Skin epidermis (tissue), 12 donors: ENCODE measurements around the gene DIP2C.
"Not testable (repeated sequence)": the region's sequence is repeated elsewhere in the genome, so short reads cannot be mapped to it uniquely, and the experiment has no call there.

Experiments
- H3K27ac ChIP-seq, 21 experiments: fragments of 200-600 bp; sonication (generic) in 11 of 21; one replicate each; pipeline ENCODE4 v1.5.0; 2020; ENCODE audit warnings: mild to moderate bottlenecking in 3 of 21, inconsistent platforms in 2 of 21, moderate library complexity in 2 of 21
- H3K4me3 ChIP-seq, 7 experiments: fragments of 200-600 bp; sonication (generic) in 2 of 7; one replicate each; pipeline ENCODE4 v1.5.0; 2020; ENCODE audit warnings: inconsistent platforms in 2 of 7, mild to moderate bottlenecking in 2 of 7, moderate library complexity in 1 of 7

DIP2C gene

DNA sequence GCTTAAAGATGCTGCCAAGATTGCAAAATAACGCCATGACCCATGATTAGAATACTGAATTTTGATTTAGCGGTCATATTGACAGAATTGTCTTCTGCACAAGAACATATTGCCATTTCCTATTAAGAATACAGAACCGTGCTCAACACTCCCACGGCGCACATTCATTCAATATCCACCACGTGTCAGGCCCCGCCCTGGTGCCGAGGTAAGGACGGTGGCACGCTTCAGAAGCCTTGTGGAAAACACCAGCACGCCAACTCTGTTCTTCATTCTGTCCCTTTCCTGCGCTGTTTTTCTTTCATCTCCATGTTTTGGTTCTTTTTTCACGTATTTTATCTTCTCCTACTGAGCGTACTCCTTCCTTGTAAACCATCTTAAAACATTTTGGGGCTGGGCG, 364.9 kb downstream of the DIP2C start:
- H3K27ac ChIP-seq: peak overlapping the region in 4 of 21 experiments; percentile 14 to 50 (median 36)
- no peak overlapping the region for H3K4me3 ChIP-seq

DNA sequence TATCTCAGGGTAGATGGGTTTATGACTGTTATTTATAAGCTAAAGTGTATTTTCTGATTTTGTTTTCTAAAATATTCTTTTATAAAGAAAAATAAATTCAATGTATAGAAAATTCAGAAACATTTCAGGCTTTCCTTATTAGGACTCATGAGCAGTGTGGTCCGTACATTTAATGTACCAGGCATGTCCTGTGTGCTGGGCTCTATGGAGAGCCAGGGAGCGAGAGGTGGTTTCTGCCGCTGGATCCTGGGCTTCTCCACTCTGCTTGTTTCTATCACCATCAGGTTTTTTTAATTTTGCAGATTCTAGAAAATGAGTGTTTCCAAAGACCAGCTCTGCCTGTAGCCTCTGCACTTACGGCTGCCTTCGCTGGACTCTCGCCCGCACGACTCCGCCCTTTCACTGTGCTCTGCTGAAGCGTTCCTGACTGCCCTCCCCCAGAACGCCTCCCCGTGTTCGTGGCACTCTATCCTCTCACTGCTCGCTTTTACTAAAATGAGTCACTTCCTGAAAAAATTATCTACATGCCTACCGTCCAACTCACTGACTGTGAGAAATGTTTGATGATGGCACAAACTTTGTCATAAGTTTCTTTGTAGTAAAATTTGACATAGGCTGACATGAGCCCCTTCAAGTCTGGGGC, 365.7 kb downstream of the DIP2C start:
- H3K27ac ChIP-seq: peak overlapping the region in 7 of 21 experiments; percentile 14 to 67 (median 43)
- no peak overlapping the region for H3K4me3 ChIP-seq

DNA sequence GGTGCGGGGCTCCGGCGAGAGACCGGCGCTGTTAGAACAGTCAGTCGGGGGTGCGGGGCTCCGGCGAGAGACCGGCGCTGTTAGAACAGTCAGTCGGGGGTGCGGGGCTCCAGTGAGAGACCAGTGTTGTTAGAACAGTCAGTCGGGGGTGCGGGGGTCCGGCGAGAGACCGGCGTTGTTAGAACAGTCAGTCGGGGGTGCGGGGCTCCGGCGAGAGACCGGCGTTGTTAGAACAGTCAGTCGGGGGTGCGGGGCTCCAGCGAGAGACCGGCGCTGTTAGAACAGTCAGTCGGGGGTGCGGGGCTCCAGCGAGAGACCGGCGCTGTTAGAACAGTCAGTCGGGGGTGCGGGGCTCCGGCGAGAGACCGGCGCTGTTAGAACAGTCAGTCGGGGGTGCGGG, 366.4 kb downstream of the DIP2C start:
- H3K27ac ChIP-seq, H3K4me3 ChIP-seq: not testable (repeated sequence)

DNA sequence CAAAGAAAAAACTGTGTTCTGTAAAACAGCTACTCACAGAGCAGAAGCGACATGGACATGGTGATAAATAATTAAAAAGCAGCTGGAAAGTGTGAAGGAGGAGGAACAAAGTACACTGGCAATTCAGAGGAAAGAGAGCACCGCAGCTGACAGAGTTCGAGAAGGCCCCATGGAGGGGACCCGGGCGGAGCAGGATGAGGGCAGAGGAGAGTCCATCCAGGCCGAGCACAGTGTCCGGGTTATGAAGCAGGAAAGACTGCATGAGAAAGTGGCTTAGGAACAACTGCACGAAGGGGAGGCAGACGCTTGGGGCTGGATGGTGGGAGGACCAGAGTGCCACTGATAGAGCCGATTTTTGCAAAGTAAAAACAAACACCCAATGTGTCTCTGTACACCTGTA, 368.7 kb downstream of the DIP2C start:
- Histone ChIP-seq H3K27ac (no peak overlapping the region), H3K4me3 (no peak overlapping the region)

DNA sequence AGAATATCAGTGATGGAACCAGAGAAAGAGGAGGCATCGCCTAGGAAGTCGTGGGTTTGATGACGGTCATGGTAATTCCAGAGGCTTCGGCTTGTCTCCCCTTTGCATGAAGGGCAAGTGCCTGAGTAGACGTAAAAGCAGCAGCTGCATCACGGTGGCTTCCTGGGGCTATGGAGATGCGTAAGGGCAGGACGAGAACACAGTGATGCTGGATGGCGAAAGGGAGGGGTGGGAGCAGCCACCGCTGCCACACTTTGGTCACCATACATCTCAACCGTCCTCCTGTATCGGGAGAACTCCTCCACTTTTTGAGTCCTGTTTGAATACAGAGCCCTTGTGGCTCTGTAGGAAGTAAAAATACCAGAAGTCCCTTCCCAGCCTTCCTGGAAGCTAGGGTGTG, 371.5 kb downstream of the DIP2C start:
- no peak overlapping the region for H3K27ac ChIP-seq
- H3K4me3 ChIP-seq: no peak overlapping the region

DNA sequence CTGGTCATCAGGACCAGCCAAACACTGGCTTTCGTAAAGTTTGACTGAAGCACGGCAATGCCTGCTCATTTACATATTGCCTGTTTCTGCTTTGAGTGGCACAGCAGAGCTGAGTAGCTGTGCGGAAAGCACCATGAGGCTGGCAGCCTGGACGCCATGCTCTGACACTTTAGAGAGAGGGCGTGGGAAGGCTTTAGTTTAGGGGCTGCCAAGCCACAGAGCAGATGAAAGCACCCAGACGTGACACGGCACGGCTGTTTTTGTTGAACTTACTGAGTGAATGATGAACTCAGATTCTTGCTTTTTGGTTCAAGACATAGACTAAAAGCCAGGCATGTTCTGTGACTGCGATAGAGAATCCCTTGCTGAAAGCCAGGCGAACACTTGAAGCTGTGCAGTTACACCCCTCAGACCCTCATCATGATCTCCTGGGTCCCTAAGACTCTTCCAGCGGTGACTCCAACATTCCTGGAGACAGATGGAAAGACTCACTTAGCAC, 372.1 kb downstream of the DIP2C start:
- Histone ChIP-seq H3K27ac (no peak overlapping the region), H3K4me3 (no peak overlapping the region)

DNA sequence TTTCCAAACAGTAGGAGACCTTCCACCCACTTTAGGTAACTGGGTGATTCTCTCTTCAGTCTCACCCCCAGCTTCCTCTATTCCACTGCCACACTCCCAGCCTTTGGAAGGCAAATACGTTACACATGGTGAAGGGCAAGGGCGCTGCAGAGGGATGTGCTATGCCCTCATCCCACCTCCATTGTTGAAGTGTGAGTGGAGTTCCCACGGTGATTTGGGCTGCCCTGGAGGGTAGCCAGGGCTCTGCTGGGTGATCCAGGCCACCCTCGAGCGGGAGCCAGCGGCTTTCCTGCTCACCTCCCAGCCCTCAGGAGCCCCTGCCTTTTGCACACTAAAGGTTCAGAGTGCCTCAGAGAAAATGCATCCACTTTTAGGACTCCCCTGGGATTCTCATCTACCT, 373.1 kb downstream of the DIP2C start:
- Histone ChIP-seq H3K4me3 (no peak overlapping the region), H3K27ac (no peak overlapping the region)

DNA sequence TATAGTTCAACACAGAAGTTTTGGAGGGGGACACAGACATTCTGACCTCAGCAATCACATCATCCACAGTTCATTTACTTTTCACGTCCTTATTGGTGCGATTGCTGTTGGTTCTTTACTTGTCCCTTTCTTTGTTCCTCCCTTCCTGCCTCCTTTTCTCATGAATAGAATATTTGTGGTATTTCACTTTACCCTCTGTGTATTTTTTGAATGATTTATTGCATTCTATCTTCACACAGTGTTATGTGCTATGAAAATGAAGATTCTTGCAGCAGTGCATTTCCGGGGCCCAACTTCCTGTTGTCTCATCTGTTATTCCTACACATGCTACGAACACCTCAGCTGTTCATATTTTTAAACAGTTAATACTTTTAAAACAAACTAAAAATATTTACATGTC, 374.6 kb downstream of the DIP2C start:
- peak overlapping the region in 1 of 21 experiments; percentile 18 for H3K27ac ChIP-seq
- H3K4me3 ChIP-seq: no peak overlapping the region

DNA sequence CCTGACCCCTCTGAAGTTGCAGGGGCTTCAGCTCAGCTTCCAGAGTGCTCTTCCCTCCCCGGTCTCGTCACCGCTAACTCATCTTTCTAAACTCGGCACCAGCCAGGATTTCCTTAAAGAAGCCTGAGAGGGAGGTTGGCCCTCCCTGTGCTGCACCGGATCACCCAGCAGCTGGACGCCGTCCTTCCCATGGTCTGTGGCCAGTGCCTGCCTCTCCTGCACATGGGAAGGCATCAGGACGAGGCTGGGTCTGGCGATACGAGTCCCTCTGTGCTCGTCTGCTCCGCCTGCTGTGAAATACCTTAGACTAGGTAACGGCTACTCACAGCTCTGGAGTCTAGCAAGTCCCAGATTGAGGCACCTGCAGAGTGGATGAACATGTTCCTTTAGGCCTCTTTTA, 375.1 kb downstream of the DIP2C start:
- Histone ChIP-seq H3K4me3 (no peak overlapping the region), H3K27ac (peak overlapping the region in 1 of 21 experiments; percentile 18)

DNA sequence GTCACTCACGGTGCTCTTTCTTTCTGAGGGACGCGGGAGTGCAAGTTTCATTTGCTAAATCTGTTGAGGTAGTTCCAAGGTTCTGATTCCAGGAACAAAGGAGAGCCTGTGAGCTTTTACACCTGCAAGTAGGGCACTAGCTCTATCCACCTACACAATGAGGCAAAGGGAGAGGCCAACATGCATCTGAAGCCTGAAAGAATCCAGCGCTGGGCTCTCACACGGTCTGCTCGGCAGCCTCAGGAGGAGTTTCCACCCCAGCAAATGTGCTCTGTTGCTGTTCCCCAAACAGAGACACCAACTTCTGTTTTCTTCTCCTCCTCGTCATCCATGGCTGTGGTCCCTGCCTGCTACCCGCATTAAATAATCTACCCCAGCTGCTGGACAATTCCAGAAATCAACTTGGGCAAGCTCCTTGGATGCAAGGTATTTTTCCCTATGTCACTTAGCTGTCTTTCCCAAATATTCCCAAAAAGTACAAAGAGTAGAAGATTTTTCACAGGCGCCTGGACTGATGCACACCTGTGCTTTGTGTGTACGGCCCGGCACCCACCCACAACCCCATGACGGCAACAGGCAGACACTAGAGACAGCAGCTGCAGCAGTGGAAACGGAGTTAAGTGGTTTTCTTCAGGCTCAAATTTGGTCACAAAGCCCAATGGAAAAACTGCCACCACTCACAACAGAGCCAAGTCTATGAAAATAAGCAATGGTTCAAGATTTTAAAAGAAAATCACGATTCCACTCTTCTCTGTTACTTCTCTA, 377.4 kb downstream of the DIP2C start:
- Histone ChIP-seq H3K4me3 (no peak overlapping the region), H3K27ac (peak overlapping the region in 1 of 21 experiments; percentile 68)

DNA sequence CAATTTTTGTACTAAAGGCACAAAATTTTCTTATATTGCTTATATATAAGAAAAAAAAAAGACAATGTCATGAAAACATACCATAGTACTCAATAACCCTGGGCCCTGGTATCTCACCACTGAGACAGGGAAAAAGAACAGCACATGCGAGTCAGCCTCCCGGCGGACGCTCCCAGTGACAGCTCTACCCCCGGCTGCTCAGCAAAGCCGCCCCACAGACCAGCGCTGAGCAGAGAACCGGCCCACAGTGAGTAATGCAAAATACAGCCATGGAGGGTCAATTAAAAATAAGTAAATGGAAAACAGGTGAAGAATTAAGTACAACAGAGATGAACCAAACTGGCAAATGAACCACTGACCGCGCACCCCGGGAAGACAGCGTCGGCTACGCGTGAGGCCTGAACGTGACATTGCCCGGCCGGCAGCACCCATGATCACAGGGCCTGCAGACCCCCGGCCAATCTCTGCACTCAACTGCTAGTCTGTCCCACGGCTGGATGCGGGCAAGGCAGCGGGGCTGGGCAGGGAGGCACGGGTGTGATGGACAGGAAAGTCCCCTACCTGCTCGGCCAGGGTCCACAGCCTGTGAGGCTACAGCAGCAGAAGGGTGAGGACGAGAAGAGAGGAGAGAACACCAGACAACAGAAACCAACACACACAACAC, 378.4 kb downstream of the DIP2C start:
- H3K4me3 ChIP-seq: no peak overlapping the region

DNA sequence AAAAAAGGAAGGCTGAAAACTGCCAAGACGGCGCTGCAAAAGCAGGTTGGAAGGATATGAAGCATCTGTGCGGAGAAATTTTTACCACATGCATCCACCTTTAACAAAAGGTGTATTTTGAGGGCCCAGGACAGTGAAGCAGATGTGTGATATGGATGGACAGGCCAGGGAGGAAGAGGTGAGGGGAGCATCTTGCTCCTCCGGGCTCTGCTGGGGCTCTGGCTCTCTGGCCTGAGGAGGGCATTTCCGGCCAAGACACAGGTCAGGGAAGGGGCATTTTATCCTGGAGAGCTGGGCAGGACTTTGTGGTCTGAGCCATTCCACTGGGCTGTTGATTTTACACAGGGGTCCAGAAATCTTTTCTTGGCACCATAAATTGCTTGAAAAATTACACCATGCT, 379.1 kb downstream of the DIP2C start:
- Histone ChIP-seq H3K27ac (peak overlapping the region in 1 of 21 experiments; percentile 30), H3K4me3 (no peak overlapping the region)

More for the DNA sequence above, 378.4 kb downstream of the DIP2C start:
- H3K27ac ChIP-seq: peak overlapping the region in 1 of 21 experiments; percentile 68

DNA sequence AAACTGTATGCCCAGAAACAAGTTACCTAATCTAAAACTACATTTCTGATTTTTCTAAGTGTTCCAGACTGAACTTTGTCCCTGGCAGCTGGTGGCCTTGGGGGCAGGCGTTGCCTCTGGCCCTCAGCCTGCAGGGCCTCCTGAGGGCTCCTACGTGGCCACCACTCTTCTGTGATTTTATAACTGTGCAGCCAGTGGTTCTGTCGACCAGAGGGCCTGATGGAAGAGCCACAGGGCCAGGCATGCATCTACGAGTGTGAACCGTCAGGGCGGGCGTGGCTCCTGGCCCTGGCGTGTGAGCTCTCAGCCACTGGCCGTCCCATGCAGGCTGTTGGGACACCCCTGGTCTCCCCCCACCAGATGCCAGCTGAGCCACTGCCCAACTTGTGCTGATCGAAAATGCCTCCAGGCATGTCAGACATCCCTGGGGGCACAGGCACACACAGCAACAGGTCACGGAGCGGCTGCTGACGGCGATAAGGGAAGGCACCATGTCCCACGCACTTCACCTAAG, 380.8 kb downstream of the DIP2C start:
- H3K27ac ChIP-seq: peak overlapping the region in 4 of 21 experiments; percentile 2 to 81 (median 28)
- no peak overlapping the region for H3K4me3 ChIP-seq

DNA sequence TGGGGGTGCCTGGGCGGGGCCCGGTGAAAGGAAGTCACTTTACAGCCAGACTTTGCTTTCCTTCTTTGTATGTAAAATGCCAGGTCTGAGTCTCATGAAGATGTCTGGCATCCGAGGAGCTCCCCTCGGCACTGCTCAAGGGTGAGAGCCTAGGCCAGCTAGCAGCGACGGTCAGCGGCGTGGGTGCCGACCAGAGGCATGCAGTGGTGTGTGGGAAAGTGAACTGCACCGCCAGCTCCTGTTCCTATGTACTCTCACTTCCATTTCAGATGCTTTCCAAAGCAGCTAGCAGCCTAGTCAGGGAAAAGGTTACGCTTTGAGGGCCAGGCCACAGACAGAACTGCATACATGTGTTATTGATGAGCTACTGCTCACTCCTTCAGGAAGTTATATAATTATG, 381.4 kb downstream of the DIP2C start:
- no peak overlapping the region for H3K4me3 ChIP-seq
- H3K27ac ChIP-seq: peak overlapping the region in 4 of 21 experiments; percentile 2 to 81 (median 54)

DNA sequence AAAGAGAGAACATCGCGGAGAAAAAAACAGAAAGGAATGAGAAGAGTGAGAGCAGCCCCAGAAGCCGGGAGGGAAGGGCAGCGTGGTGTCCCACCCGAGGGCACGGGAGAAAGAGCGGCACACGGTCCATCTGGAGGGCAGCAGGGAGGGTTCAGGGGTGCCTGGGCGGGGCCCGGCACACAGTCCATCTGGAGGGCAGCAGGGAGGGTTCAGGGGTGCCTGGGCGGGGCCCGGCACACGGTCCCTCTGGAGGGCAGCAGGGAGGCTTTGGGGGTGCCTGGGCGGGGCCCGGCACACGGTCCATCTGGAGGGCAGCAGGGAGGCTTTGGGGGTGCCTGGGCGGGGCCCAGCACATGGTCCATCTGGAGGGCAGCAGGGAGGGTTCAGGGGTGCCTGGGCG, 381.8 kb downstream of the DIP2C start:
- Histone ChIP-seq H3K4me3 (no peak overlapping the region), H3K27ac (peak overlapping the region in 4 of 21 experiments; percentile 49 to 81 (median 57))

DNA sequence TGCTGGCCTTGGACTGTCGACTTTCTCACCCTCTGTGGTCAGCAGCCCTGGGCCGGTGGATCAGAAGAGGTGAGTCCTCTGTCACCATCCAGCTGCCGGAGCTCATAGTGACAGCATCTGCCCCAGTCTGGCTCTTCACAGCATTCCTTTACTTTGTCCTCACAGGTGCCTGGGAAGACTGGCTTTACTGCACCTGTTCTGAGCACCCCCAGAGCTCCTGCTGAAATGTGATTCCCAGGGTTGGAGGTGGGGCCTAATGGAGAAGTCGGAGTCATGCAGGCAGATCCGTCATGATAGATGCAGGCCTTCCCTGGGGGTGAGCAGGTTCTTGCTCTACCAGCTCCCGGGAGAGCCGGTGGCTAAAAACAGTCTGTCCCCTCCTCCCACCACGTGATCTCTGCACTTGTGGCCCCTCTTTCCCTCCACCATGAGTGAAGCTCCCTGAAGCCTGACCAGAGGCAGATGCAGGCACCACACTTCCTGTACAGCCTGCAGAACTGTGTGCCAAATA, 382.7 kb downstream of the DIP2C start:
- H3K4me3 ChIP-seq: no peak overlapping the region
- peak overlapping the region in 1 of 21 experiments; percentile 9 for H3K27ac ChIP-seq

DNA sequence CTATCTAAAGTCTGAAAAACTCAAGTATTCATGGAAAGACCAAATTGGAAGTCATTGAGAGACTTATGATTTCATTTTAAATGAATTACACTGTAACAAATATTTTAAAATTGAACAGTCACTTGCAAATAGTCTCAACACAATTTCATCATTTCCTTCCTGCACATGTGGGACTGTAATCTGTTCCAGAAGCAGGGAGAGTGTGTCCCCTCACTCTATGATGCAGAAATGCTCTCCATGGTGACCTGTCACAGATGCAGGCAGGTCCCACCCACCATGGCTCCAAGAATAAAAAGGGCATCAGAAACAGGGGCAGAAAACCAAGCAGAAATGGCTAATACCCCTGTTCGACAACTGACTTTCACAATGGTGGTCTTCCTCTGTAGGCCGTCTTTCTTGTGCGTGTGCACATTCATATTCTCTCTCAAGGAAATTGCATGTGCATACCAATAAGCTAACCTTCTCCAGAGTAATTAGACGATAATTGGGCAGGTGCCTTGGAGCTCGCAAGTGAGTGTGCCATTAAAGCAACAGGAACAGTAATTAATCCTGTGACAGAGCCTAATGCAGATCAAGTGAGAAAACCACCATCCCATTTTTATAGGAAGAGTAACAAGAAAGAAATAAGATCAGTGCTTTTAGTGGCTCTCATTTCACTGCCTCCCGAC, 383.3 kb downstream of the DIP2C start:
- Histone ChIP-seq H3K4me3 (no peak overlapping the region), H3K27ac (peak overlapping the region in 1 of 21 experiments; percentile 9)

DNA sequence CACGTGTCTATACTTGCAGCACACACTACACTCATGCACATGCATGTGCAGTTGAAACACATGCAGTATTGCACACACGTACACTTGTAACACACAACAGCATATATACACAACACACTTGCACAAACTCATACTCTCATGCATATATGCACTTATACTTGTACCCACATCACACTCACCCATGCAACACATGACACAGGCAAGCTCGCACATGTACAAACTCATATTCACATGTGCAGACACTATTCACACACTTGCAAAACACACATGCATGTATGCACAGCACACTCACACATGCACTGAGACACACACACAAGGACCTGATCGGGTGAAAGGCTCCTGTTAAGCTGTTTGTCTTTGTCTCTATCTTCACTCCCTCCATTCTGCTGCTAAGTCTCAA, 384.4 kb downstream of the DIP2C start:
- no peak overlapping the region for H3K27ac ChIP-seq
- H3K4me3 ChIP-seq: no peak overlapping the region

DNA sequence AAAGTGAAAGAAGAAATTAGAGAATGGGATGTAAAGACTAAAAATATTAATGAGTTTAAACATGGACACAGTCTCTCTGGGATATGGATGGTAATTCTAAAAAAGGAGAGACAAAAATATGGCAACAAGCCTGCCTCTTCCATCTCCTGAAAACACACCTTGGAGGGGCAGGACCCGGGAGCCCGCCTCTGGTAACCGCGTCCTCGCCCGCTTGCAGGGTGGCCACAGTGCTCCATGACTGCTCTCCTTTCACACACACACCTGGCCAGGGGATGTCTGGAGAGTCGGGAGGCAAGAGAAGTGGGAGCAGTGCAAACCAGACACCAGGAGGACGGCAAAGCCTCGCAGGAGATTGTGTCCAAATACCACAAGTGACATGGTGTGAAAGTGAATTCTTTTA, 387.9 kb downstream of the DIP2C start:
- H3K27ac ChIP-seq: no peak overlapping the region
- H3K4me3 ChIP-seq: no peak overlapping the region

DNA sequence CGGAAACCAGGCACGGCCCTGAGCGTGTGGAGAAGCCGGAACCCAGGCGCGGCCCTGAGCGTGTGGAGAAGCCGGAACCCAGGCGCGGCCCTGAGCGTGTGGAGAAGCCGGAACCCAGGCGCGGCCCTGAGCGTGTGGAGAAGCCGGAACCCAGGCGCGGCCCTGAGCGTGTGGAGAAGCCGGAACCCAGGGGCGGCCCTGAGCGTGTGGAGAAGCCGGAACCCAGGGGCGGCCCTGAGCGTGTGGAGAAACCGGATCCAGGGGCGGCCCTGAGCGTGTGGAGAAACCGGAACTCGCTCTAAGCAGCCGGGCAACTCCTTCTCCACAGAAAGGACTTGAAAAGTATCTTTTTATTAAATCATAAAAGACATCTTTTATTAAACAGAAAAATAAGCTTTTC, 388.9 kb downstream of the DIP2C start:
- not testable (repeated sequence) for H3K27ac ChIP-seq, H3K4me3 ChIP-seq
